Measurements from ENCODE around the gene DGKK.

DGKK gene, protein sequence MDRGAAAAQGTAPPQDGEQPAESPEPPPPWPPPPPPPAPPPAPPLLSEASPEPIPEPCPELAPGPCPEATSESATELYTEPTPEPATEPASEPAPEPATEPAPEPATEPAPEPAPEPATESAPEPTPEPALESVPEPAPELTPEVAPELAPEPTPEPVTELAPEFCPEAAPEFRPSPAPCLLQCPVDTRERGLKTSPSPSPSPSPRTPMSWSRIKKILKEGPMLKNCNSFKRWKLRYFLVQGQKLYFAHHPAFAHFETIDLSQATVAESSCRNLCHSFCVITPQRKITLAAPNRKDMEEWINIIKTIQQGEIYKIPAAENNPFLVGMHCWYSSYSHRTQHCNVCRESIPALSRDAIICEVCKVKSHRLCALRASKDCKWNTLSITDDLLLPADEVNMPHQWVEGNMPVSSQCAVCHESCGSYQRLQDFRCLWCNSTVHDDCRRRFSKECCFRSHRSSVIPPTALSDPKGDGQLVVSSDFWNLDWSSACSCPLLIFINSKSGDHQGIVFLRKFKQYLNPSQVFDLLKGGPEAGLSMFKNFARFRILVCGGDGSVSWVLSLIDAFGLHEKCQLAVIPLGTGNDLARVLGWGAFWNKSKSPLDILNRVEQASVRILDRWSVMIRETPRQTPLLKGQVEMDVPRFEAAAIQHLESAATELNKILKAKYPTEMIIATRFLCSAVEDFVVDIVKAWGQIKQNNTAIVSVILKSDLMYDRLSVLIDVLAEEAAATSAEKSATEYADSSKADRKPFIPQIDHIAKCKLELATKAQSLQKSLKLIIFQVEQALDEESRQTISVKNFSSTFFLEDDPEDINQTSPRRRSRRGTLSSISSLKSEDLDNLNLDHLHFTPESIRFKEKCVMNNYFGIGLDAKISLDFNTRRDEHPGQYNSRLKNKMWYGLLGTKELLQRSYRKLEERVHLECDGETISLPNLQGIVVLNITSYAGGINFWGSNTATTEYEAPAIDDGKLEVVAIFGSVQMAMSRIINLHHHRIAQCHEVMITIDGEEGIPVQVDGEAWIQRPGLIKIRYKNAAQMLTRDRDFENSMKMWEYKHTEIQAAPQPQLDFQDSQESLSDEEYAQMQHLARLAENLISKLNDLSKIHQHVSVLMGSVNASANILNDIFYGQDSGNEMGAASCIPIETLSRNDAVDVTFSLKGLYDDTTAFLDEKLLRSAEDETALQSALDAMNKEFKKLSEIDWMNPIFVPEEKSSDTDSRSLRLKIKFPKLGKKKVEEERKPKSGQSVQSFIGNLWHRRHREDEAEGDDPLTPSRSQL

DNA sequence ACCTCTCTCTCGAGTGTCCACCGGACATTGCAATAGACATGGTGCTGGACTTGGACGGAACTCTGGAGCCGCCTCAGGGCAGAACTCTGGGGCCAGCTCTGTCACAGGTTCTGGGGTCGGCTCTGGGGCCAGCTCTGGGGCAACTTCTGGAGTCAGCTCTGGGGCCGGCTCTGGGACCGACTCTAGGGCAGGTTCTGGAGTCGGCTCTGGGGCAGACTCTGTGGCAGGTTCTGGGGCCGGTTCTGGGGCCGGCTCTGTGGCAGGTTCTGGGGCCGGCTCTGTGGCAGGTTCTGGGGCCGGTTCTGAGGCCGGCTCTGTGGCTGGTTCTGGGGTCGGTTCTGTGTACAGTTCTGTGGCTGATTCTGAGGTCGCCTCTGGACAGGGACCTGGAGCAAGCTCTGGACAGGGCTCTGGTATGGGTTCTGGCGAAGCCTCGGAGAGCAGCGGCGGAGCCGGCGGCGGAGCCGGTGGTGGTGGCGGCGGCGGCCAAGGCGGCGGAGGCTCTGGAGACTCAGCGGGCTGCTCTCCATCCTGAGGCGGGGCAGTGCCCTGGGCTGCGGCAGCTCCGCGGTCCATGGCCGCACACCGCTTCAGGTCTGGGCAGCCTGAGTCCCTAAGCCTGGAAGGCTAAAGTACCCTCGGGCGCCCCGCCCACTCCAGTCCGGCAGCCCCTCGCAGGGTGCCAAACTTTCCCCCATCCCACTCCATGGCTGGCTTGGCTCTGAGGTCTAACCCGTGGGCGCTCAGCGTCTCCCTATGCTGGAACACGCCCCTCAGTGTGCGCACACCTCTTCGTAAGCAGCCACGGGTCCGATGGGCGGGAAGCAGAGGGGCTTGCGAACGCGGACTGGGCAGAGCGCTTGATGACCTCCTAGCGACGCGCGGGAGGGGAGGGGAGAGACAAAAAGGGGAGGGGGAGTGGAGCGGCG lies at the start of gene DGKK:
DGKK (minus strand) TSS at position 723 of the 929 bp plus-strand sequence; CDS start at position 576, 147 bp downstream.
- DNase-seq: no peak

DNA sequence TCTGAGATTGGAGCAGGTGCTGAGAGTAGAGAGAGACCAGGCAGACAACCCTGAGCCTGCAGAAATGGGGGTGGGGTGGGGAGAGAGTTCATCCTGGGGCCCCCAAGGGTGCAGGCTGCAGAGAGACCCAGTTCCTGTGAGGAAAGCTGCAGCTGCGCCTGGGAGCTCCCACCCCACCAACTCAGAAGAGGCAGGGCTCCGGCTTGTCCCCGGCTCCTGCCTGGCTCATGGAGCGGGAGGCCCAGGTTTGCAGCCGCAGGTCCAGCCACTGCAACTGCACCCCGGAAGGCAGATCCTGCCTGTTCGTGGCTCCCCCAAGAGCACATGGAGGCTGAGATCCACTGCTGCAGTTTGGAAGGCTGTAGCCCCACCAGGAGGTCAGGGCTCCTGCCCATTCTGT lies 44.2 kb upstream of the DGKK start:
- no peak for DNase-seq

DNA sequence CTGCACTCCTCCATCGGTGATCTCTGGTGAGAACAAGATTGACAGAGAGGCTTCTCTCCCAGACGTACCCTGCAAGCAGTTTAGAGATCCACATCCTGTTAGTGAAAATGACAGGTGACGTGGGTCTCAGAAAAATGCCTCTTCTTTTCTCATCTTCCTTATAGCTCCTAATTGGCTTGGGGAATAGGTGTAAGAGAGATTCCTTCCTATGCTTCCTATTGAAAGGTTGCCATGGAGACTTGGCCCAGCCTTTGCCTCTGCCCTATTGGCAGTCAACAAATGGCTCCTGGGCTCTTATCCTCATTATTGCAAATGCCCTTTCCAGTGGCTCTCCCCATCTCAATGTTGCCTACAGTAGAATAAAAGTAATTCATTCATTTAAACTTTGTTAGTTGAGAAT lies 26.5 kb upstream of the DGKK start:
- DNase-seq: no peak

DNA sequence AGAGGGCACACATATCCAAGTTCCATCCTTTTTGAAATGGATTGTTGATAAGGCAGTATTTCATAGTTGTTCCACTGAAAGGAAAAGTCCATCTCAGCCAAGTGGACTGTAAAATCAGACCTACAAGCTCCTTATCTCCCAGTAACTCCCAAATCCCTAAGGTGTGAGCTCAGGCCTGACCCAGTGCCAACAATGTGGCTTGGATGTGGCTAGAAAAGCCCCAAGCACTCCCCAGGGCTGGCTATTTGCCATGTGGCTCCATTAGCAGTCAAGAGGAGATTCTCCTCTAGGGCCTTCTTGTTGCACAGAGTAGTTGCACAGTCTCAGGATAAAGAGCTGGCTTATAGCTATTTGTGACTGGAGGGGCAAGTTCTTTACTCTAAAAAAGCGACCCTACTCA lies 25.0 kb upstream of the DGKK start:
- no peak for DNase-seq

DNA sequence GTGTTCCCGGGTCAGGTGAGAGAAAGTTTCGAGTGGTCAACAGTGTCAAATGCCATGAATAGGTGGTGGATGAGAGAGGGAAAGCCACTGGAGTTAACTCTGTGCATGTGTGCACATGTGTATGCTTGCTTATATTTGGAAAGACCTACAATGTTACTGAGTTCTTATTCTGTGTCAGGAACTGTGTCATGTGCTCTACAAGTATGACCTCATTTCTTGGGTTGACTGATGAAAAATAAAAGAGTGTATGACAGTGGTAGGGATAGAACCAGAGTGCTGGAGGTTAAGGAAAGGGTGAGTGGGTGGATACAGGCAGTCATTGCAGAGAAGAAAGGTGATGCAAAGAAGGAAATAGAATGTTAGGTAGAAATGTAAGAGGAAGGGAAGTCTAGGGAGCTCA lies 22.1 kb upstream of the DGKK start:
- DNase-seq: no peak

DNA sequence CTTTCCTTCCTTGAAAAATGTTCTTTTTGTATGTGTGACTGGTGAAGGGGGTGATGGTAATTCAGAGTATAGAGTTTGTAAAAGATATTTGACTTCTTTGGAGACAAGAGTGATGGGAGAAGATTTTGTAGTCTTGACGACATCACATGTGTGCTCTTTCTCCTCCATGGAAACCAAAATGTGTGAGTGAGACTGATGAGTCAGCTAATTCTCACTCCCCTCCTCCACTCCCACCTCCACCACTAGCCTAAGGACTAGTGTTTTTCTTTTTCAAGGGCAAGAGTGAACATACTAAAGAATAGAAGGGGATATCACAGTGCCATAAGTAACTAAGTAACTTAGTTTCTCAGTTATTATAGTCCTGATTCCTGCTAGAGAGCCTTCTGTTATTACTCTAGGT lies 14.0 kb upstream of the DGKK start:
- DNase-seq: no peak

DNA sequence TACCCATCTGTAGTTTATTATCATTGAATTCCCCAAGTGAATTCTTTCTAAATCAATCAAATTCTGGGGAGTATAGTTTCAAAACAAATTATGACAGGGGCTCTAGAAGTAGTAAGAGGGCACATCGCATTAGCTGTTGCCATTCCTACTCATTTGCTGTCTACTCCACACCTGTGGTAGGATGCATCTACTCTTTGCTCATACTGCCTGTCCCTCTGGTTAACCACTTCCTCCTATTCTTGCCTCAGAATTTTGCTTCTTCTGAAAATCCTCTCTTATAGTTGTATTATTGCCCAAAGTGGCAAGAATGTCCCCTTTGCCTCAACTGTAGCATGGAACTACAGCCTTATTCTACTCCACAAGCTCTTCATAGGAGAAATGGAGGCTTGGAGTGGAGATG lies 12.7 kb upstream of the DGKK start:
- no peak for DNase-seq

DNA sequence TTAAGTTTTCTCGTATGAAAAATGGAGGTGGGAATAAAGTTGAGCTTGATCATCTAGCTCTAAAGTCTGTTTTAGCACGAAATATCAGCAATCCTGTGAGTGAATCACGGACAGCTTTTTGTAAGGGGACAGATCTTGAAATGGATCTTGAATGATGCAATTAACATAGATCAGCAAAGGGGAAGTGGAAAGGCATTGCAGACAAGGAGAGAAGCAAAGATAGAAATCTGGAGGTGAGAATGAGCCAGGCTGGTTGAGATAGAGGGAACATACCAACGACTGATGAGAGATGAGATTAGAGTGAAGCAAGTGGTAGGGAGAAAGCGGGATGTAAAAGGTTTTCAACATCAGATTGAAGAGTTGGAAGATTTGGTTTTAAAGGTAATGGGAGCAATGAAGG lies 4.6 kb upstream of the DGKK start:
- DNase-seq: no peak

DNA sequence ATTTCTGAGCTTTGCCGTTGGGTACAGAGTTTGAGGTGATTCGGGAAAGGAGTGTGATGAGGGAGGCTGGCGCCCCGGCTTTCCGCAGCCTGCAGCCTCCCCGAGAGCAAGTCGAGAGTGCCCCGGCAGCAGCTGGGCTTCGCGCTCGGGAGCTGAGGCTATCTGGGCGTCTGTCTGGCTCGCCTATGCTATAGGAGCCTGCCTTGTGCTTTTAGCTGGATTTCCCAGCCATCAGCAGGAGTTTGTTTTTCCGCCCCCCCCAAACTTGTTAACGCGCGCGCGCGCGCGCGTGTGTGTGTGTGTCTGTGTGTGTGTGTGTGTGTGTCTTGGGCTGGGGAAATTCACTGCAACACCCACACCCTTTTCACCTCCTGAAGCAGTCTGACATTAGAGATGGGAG lies 765 bp upstream of the DGKK start:
- DNase-seq: no peak

DNA sequence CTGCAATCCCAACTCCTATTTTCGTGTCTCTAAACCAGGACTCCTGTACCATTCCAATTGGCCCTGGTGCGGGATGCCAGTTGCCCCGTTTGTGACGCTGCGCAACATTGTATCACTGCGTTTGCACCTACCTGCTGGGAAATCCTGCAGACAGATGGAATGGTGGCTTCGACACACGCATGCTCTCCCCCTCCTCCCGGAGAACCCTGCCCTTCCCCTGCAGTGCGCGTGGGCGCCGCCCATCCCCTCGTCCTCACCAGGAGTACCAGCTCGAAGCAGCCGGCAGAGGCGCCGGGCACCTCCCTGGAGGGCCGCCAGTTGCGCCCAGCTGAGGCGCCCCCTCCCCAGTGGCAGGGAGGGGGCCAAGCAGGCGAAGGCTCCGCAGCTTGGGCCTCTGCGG lies 1.4 kb downstream of the DGKK start:
- DNase-seq: no peak

DNA sequence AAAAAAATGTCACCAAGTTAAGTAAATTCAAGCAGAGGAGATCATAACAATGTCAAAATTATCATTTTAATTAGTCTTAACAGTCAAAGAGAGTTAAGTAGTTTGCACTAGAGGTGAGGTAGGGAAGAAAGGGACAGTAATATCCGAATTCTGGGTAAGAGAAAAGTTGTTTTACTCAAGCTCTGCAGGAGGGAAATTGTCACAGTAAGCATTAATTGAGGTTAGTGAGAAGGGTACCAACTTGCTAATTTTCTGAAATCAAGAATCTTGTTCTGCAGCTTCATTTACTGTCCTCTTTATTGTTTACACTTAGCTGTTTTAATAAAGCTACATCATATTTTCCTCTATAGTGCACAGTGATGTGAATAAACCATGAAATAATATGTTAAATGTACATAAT lies 11.0 kb downstream of the DGKK start:
- no peak for DNase-seq

DNA sequence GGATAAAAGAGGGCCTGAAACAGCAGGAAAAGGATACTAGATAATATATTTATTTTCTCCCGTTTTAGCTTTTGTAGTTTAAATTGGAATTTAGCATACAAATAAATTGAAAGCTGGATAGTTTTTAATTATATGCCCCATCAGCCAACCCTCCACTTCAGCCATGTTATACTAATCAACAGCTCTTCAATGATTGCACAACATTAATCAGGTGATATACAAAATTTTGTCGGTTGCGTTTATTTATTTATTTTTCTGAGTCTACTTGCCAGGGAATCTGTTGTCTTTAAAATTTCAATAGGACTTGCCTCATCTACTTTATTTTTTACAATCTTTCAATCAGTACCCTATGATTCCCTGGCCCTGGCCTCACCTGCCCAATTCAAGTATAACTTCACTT lies 12.1 kb downstream of the DGKK start:
- DNase-seq: no peak

DNA sequence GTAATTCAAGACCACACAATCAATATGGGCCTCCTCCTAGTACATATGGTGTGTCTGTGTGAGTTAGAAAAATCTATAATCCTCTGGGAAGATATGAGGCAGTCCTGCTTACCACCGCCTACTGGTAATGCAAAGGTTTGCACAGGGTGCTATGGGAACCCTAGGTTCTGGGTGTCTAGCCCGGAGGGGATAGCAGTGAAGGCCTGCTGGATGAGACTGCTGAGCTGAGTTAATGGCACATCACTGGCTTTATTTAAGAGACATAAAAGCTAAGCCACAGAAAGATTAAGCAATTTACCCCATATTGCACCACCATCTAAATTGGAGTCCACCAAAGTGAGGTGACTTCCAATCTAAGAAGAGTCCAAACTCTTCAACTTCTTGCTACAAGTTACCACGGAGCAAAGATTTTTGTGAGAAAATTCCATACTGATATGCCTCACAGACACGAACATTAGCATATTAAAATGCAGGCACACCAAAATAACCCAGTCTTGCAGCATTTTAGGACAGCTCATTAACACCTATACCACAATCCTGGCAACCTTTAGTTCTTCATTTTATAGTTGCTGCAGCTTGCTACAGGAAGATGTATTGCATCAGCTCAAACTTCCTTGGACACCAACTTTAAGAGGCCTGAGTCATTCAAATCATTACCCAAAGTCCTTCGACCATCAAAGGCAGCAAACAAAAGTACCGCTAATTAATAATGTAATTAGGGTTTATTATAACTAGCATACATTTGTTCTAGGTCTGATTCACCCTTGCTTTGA lies 13.7 kb downstream of the DGKK start:
- DNase-seq: no peak

DNA sequence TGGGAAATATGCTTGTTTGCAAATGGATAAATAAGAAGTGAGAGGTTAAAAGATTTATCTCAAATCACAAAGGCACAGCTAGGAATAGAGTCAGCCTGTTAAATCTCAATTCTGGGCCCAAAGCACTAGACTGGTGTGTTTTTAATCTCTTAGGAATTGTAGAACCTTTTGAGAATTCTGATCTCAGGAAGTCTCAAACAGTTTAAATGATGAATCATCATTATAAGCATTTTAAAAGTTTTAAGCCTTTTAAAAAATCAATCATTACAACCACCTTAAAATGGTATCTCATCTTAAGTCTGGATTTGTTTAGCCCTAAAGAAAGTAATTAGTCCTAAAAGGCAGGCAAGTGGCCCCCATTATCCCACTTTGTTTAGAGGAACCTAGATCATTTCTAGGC lies 17.8 kb downstream of the DGKK start:
- DNase-seq: no peak

DNA sequence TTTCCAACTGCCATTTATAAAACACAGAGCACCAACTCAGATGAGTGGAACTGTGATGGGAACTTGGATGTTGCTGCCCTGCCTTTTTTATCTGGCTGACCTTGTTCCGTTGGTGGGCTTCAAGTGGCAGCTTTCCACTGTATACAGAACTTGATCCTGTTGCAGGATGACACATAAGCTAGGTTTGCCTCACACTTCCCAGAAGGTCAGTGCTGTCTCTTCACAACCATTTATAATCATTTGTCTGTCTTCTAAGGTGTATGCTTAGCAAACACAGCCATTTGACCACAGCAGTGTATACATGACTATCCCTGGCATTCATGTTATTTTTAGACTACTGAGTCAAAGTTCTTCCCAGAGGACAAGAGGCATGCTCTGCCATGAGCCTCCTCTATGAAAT lies 20.3 kb downstream of the DGKK start:
- no peak for DNase-seq

DNA sequence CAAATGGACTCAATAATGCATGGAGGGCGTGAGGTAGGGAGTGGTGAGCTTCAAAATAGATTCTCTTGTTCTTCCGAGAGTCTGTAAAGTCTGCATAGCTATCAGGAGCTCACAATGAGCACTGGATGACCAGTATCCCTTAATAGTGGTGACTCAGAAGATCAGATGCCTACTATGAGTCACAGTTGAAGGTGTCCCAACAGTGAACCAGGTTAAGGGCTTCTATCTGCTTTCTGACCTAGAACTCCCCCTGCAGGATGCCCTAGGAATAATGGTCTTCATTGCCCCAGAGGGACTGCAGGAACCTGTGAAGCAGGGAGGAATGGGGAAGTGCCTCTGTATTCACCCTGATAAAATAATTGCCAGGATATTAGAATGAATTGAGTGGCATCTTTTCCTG lies 22.1 kb downstream of the DGKK start:
- DNase-seq: no peak

DNA sequence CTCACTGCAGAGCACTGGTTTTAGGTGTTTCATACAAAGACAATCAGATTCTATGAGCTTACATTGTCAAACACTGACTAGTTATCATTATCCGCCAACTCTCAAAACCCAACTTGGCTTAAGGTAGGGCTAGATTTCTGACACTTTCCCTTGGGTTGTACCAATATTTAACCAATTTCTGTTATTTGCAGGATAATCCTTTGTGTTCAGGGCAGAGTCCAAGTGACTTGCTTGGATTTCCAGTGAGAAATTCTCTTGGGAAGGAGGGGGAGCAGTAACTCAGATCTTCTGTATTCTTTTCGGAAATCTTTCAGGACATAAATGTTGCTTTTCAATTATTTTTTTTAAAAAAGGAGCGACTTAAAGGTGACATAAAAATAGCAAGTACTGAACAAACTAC lies 23.1 kb downstream of the DGKK start:
- no peak for DNase-seq

DNA sequence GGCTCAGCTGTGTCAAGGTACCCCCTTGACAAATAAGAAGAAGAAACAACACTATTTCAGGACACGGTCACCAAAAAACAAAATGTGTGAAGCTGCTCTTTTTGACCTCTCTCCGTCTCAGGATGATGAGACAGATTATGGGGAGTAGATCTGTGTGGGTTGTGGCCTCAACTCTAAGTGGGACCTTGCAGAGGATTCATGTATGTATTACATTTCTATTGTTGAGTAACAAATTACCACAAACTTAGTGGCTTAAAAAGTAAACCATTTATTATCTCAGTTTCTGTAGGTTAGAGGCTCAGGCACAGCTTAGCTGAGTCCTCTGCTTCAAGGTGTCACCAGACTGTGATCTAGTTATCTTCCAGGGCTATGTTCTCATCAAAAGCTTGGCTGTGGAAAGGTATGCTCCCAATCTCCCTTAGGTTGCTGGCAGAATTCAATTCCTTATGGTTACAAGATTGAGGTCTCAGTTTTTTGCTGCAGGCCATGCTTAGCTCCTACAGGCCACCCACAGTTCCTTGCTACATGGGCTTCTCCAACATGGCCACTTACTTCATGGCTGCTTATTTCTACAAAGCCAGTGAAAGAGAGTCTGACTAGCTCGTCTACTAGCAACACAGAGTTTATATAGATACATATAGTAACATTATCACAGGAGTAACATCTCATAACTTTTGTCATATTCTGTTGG lies 28.1 kb downstream of the DGKK start:
- DNase-seq: no peak

DNA sequence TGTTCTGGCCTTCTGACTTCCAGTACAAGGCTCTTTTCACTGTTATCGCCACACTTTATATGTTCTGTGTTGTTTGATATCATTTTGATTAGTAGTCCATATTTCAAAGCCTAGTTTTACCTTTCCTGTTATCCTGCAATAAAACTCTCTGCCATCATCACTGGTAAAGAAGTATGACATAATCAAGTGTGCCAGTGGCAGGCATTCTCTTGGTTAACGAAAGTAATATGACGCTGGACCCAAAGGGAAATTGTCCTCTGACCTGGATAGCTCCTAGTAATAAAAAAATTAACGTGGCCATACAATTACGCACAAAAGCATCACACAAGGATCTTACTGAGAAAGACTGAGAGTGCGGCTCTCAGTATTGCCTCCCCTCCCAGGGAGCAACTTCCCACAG lies 33.8 kb downstream of the DGKK start:
- no peak for DNase-seq

DNA sequence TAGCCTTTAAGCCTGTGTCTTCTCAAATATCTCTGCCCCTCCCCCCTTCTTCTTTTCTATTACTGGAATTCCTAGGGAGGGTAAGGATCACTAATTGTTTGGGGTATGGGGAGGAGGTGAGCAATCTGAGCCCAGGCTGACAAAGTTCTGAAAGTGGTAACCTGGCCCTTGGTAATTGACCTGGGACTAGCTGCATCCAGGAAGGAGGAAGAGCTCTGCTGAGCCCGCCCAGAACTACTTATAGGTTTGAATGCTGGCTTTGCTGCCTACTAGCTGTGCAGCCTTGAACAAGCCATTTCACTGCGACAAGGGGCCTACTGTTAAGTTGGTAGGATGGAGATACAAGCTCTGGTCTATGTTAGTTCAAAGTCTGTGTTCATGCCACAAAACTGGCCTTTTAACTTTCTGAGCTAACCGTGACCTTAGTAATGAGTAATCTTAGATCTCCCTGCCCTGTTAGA lies 37.8 kb downstream of the DGKK start:
- no peak for DNase-seq

DNA sequence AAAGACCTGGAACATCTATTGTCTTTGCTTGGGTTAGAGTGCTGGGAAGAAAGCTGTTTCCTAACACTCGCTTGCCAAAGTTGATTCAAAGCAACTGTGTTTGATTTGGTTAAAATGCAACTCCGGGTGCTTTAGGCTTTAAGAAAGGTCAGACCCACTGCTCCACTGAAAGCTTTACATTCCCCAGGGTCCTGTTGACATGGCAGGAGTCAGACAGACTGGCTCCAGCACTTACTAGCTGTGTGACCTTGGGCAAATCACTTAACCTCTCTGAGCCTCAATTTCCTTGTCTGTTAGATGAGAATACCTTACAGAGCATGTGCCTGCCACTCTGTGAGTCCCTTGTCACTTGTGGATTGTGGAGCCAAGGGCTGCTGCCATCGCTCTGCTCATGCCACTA lies 39.0 kb downstream of the DGKK start:
- DNase-seq: no peak
